ENCODE measurements around the gene MACROD2. TPM values are rescaled to one million over a fixed set of nuclear protein-coding genes. Genes with fewer than 3 reads are reported as not detected.

The MACROD2 gene
- total RNA-seq, 6 experiments from 2014 or later = 0.05 to 0.57 (median 0.11) TPM; not detected in 1

- H3K36me3 Mint-ChIP-seq (ENCODE audit: low read depth) = no peaks in the 10 kb centered on the region
- no peak for TF ChIP-seq CTCF (IDR thresholded peaks at IDR 0.05)
- H3K27ac Mint-ChIP-seq = no peak overlapping the region
- no peaks in the 10 kb centered on the region; the same call in 1 of the 2 replicates for H3K9me3 Mint-ChIP-seq
- H3K4me1 Mint-ChIP-seq (ENCODE audit: low read depth) = no peaks in the 10 kb centered on the region
- H3K27me3 Mint-ChIP-seq (ENCODE audit: insufficient read depth) = no peaks in the 10 kb centered on the region
- no peak overlapping the region for H3K4me3 Mint-ChIP-seq
- DNase-seq = no peak
Measured at GRCh38 chr20:15593081-15593480, 1597.8 kb downstream of the MACROD2 start.

- no peak overlapping the region for H3K4me3 Mint-ChIP-seq
- no peaks in the 10 kb centered on the region for H3K27me3 Mint-ChIP-seq (ENCODE audit: insufficient read depth)
- no peak for TF ChIP-seq CTCF (IDR thresholded peaks at IDR 0.05)
- DNase-seq = no peak
- no peaks in the 10 kb centered on the region; the same call in 1 of the 2 replicates for H3K9me3 Mint-ChIP-seq
- no peaks in the 10 kb centered on the region for H3K36me3 Mint-ChIP-seq (ENCODE audit: low read depth)
- no peak overlapping the region for H3K27ac Mint-ChIP-seq
- H3K4me1 Mint-ChIP-seq (ENCODE audit: low read depth) = no peaks in the 10 kb centered on the region
Measured at GRCh38 chr20:15594158-15594695, 1598.9 kb downstream of the MACROD2 start.

GRCh38 chr20:15596220-15596890, 1601.0 kb downstream of the MACROD2 start:
- Mint-ChIP-seq H3K4me3 (no peak overlapping the region), H3K9me3 (no peaks in the 10 kb centered on the region; the same call in 1 of the 2 replicates), H3K27me3 (ENCODE audit: insufficient read depth) (peaks cover 4% of the 10 kb centered on the region), H3K36me3 (ENCODE audit: low read depth) (no peaks in the 10 kb centered on the region), H3K4me1 (ENCODE audit: low read depth) (no peaks in the 10 kb centered on the region), H3K27ac (no peak overlapping the region)
- no peak for TF ChIP-seq CTCF (IDR thresholded peaks at IDR 0.05)
- DNase-seq = no peak

- DNase-seq = no peak
- TF ChIP-seq CTCF (IDR thresholded peaks at IDR 0.05) = no peak
Measured at GRCh38 chr20:15597306-15597705, 1602.0 kb downstream of the MACROD2 start.

GRCh38 chr20:15599961-15600360, 1604.6 kb downstream of the MACROD2 start:
- Mint-ChIP-seq H3K27me3 (ENCODE audit: insufficient read depth) (peaks cover 4% of the 10 kb centered on the region), H3K27ac (no peak overlapping the region), H3K4me1 (ENCODE audit: low read depth) (no peaks in the 10 kb centered on the region), H3K4me3 (no peak overlapping the region), H3K36me3 (ENCODE audit: low read depth) (no peaks in the 10 kb centered on the region), H3K9me3 (no peaks in the 10 kb centered on the region; the same call in 1 of the 2 replicates)
- DNase-seq = no peak
- TF ChIP-seq CTCF (IDR thresholded peaks at IDR 0.05) = no peak

More at GRCh38 chr20:15597306-15597705, 1602.0 kb downstream of the MACROD2 start:
- no peaks in the 10 kb centered on the region; the same call in 1 of the 2 replicates for H3K9me3 Mint-ChIP-seq
- no peaks in the 10 kb centered on the region for H3K4me1 Mint-ChIP-seq (ENCODE audit: low read depth)
- H3K36me3 Mint-ChIP-seq (ENCODE audit: low read depth) = no peaks in the 10 kb centered on the region
- no peak overlapping the region for H3K27ac Mint-ChIP-seq
- no peak overlapping the region for H3K4me3 Mint-ChIP-seq
- peaks cover 4% of the 10 kb centered on the region for H3K27me3 Mint-ChIP-seq (ENCODE audit: insufficient read depth)
